CD4-positive, alpha-beta T cell (primary cell): ENCODE data around the gene RHOD. TPM values are rescaled to one million over a fixed set of nuclear protein-coding genes. Genes with fewer than 3 reads are reported as not detected.

Source experiments
- ATAC-seq: fragments of 200-7000 bp; cut with Tn5 transposase; one replicate; pipeline ENCODE4 v1.10.0; 2022; ENCODE audit warnings: mild to moderate bottlenecking; ENCODE audit not compliant: poor library complexity
- CTCF ChIA-PET: fragments of 350-600 bp; sonication (Branson Sonifier 250); formaldehyde crosslinking; loops from one replicate; lab custom pipeline; 2021; ENCODE audit warnings: antibody characterized with exemption, inconsistent platforms; lab: Charles Lee
- POLR2A ChIA-PET: fragments of 350-600 bp; sonication (Branson Sonifier 250); formaldehyde crosslinking; loops from one replicate; lab custom pipeline; 2021; ENCODE audit warnings: antibody characterized with exemption, inconsistent platforms; lab: Charles Lee
- DNase-seq, 14 experiments: peaks; one replicate each; pipeline ENCODE4 v3.0.0-alpha.2; 2013 to 2020; ENCODE audit warnings: mixed read lengths in 2 of 14
- H3K27ac ChIP-seq, 2 donors: one replicate each; pipeline versions ENCODE4 v1.5.1 to v1.7.0; 2013; ENCODE audit warnings: low read length in 2 of 2, low read depth in 1 of 2, mild to moderate bottlenecking in 1 of 2
- H3K27me3 ChIP-seq, 2 experiments: 1 replicate in 1 of 2; 2 replicates in 1 of 2; pipeline versions ENCODE4 v1.6.1 to v1.7.0; 2013; ENCODE audit warnings: low read length in 2 of 2, control low read depth in 1 of 2, mild to moderate bottlenecking in 1 of 2, moderate library complexity in 1 of 2; ENCODE audit not compliant: insufficient read depth in 2 of 2, control insufficient read depth in 1 of 2
- H3K36me3 ChIP-seq: one replicate; pipeline ENCODE4 v1.6.1; 2013; ENCODE audit warnings: low read length, control low read depth; ENCODE audit not compliant: insufficient read depth
- H3K4me1 ChIP-seq: one replicate; pipeline ENCODE4 v1.6.1; 2013; ENCODE audit warnings: low read length, control low read depth; ENCODE audit not compliant: insufficient read depth
- H3K4me3 ChIP-seq: one replicate; pipeline ENCODE4 v1.5.1; 2013; ENCODE audit warnings: mild to moderate bottlenecking, low read length, moderate library complexity
- H3K9me3 ChIP-seq, 2 experiments: 1 replicate in 1 of 2; 2 replicates in 1 of 2; pipeline versions ENCODE4 v1.6.1 to v1.7.0; 2013; ENCODE audit warnings: low read length in 2 of 2, mild to moderate bottlenecking in 2 of 2, control low read depth in 1 of 2, moderate library complexity in 1 of 2; ENCODE audit not compliant: control insufficient read depth in 1 of 2, insufficient read depth in 1 of 2
- H3K27ac Mint-ChIP-seq: one replicate; pipeline ENCODE4 v1.8.0; 2020; ENCODE audit warnings: mixed read lengths
- H3K27me3 Mint-ChIP-seq: one replicate; pipeline ENCODE4 v1.8.0; 2021; ENCODE audit warnings: mixed read lengths
- H3K36me3 Mint-ChIP-seq: one replicate; pipeline ENCODE4 v1.8.0; 2021; ENCODE audit warnings: low read depth, mixed read lengths
- H3K4me1 Mint-ChIP-seq: one replicate; pipeline ENCODE4 v1.8.0; 2021; ENCODE audit warnings: low read depth, mixed read lengths
- H3K4me3 Mint-ChIP-seq: one replicate; pipeline ENCODE4 v1.8.0; 2020; ENCODE audit warnings: mild to moderate bottlenecking, mixed read lengths
- H3K9me3 Mint-ChIP-seq: one replicate; pipeline ENCODE4 v1.8.0; 2020; ENCODE audit warnings: mixed read lengths
- CTCF ChIP-seq: fragments of 200-600 bp; IDR thresholded peaks from one replicate; pipeline ENCODE4 v1.8.0; 2022; ENCODE audit warnings: antibody characterized with exemption, mild to moderate bottlenecking
- intact Hi-C, 2 experiments: fragments of 100-400 bp; cut with DNase I in 1 of 2; cut with micrococcal nuclease in 1 of 2; formaldehyde crosslinking; loops; one replicate each; pipeline versions ENCODE4 v1.15.1 to v1.9.0; 2023 to 2025; cut with DNase I, micrococcal nuclease
- total RNA-seq, 174 experiments: library from RNA in 2 of 174; stranded (reverse) in 2 of 174; gene quantifications; one replicate each; pipeline ENCODE4 v1.2.3 and lab custom pipeline; 2021 to 2026

Gene RHOD
- total RNA-seq, 2 experiments from 2014 or later = not detected

- intact Hi-C loops = no loop called here
- no peak for ATAC-seq
Observed at GRCh38 chr11:67016550-67016949, 40.1 kb upstream of the RHOD start.

GRCh38 chr11:67020949-67021348, 35.7 kb upstream of the RHOD start:
- H3K9me3 Mint-ChIP-seq = no peaks in the 10 kb centered on the region
- Histone ChIP-seq H3K27me3 (peaks cover 26 to 34% of the 10 kb centered on the region in 2 experiments), H3K36me3 (no peaks in the 10 kb centered on the region), H3K4me1 (peaks cover 34% of the 10 kb centered on the region), H3K4me3 (no peak overlapping the region), H3K9me3 (peaks cover 0 to 26% of the 10 kb centered on the region in 2 experiments), H3K27ac (no peak overlapping the region)
- peaks cover 46% of the 10 kb centered on the region for H3K27me3 Mint-ChIP-seq
- ChIA-PET POLR2A (no interaction called here), CTCF (no interaction called here)
- DNase-seq (no peak), ATAC-seq (no peak)
- peak overlapping the region; percentile 38 for H3K4me3 Mint-ChIP-seq
- peaks cover 32% of the 10 kb centered on the region for H3K4me1 Mint-ChIP-seq
- H3K27ac Mint-ChIP-seq = no peak overlapping the region
- intact Hi-C loops = no loop called here
- TF ChIP-seq CTCF = no peak
- no peaks in the 10 kb centered on the region for H3K36me3 Mint-ChIP-seq

More at GRCh38 chr11:67016550-67016949, 40.1 kb upstream of the RHOD start:
- H3K27ac ChIP-seq = no peak overlapping the region
- CTCF ChIA-PET = no interaction called here
- H3K4me1 ChIP-seq = no peaks in the 10 kb centered on the region
- H3K9me3 Mint-ChIP-seq = no peaks in the 10 kb centered on the region
- peaks cover 0 to 4% of the 10 kb centered on the region in 2 experiments for H3K27me3 ChIP-seq
- POLR2A ChIA-PET = no interaction called here
- peaks cover 16% of the 10 kb centered on the region for H3K27me3 Mint-ChIP-seq
- no peaks in the 10 kb centered on the region for H3K36me3 ChIP-seq
- H3K9me3 ChIP-seq = peaks cover 0 to 11% of the 10 kb centered on the region in 2 experiments
- H3K4me3 ChIP-seq = no peak overlapping the region
- no peak overlapping the region for H3K4me3 Mint-ChIP-seq
- H3K4me1 Mint-ChIP-seq = no peaks in the 10 kb centered on the region
- no peak overlapping the region for H3K27ac Mint-ChIP-seq
- no peaks in the 10 kb centered on the region for H3K36me3 Mint-ChIP-seq
- DNase-seq = no peak
- TF ChIP-seq CTCF = no peak

DNA sequence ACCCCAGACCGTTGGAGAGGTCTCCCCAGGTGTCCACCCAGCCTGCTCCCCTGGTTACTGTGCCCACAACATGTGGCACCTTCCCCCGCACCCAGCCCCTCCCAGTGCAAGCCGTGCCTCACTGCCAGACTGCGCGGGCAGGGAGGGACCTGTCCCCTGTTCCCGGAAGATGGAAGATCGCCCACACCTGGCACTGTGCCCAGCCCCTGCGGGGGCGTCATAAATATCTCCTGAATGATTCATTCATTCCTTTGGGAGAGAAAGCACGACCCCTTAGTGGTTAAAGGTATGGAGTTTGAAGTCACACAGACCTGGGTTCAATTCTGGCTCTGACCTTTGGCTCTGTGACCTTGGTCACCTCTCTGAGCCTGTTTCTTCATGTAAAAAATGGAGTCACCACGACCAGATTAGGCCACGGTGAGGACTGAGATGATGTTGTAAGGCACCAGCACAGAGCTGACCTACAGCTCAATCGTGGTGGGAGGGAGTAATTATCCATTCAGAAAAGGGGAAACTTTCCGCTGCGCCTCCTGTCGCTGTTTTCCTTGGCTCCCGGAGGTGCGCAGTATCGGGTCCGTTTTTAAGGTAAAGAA, 34.2 kb upstream of the RHOD start:
- CTCF ChIA-PET = interaction anchor here (0.5 kb wide), 1 partner anchor 158 kb away, joined by 3 read pairs; no protein-coding TSS in a partner anchor
- no peak for TF ChIP-seq CTCF
- Mint-ChIP-seq H3K4me1 (peaks cover 32% of the 10 kb centered on the region), H3K4me3 (peak overlapping the region; percentile 56), H3K27ac (no peak overlapping the region), H3K27me3 (peaks cover 55% of the 10 kb centered on the region), H3K36me3 (no peaks in the 10 kb centered on the region), H3K9me3 (no peaks in the 10 kb centered on the region)
- Histone ChIP-seq H3K27me3 (peaks cover 26 to 34% of the 10 kb centered on the region in 2 experiments), H3K4me1 (peaks cover 34% of the 10 kb centered on the region), H3K9me3 (peaks cover 0 to 26% of the 10 kb centered on the region in 2 experiments), H3K4me3 (no peak overlapping the region), H3K27ac (no peak overlapping the region), H3K36me3 (no peaks in the 10 kb centered on the region)
- intact Hi-C loops = no loop called here
- no peak for ATAC-seq
- DNase-seq = no peak
- POLR2A ChIA-PET = no interaction called here
